ENCODE measurements around the gene FBXO10. TPM values are rescaled to one million over a fixed set of nuclear protein-coding genes. Genes with fewer than 3 reads are reported as not detected.
A peak's percentile ranks its signal among the peaks of the same experiment; 100 is the strongest.

FBXO10 gene
- total RNA-seq, 1 experiment from 2014 or later, result 14.0 TPM

- ChIA-PET CTCF (interaction anchor here (0.6 kb wide), 1 partner anchor 18 kb away, joined by 3 read pairs; no protein-coding TSS in a partner anchor), POLR2A (no interaction called here)
- TF ChIP-seq SP1 (CRISPR knock-in tag; conservative IDR thresholded peaks at IDR 0.05) (no peak), ERG (CRISPR knock-in tag; IDR thresholded peaks at IDR 0.05) (no peak), CDX4 (CRISPR knock-in tag; IDR thresholded peaks at IDR 0.05; ENCODE audit: borderline replicate concordance) (no peak), TCF7 (CRISPR knock-in tag; IDR thresholded peaks at IDR 0.05; ENCODE audit: low read depth) (no peak), IRF1 (CRISPR knock-in tag; IDR thresholded peaks at IDR 0.05) (no peak), ZNF232 (CRISPR knock-in tag; IDR thresholded peaks at IDR 0.05) (no peak), HMGA2 (CRISPR knock-in tag; IDR thresholded peaks at IDR 0.05) (no peak), ATF6 (CRISPR knock-in tag; IDR thresholded peaks at IDR 0.05) (no peak), ZBTB21 (CRISPR knock-in tag; IDR thresholded peaks at IDR 0.05; ENCODE audit: borderline replicate concordance) (no peak), E2F1 (CRISPR knock-in tag; IDR thresholded peaks at IDR 0.05) (no peak), ZNF219 (CRISPR knock-in tag; IDR thresholded peaks at IDR 0.05; ENCODE audit: borderline replicate concordance) (no peak), ZSCAN18 (CRISPR knock-in tag; IDR thresholded peaks at IDR 0.05) (no peak), IRF2 (CRISPR knock-in tag; IDR thresholded peaks at IDR 0.05; ENCODE audit: borderline replicate concordance, low read depth) (no peak), FOXP4 (CRISPR knock-in tag; IDR thresholded peaks at IDR 0.05) (no peak), ZNF532 (CRISPR knock-in tag; IDR thresholded peaks at IDR 0.05; ENCODE audit: borderline replicate concordance) (no peak)
- DNase-seq (ENCODE audit: low spot score), result no peak
- peaks cover 12% of the 10 kb centered on the region for H3K36me3 Mint-ChIP-seq
- no peaks in the 10 kb centered on the region for H3K9me3 Mint-ChIP-seq
- H3K4me3 Mint-ChIP-seq, result peak overlapping the region; percentile 98
- no peaks in the 10 kb centered on the region for H3K27me3 Mint-ChIP-seq (ENCODE audit: low read depth)
- no peak for ATAC-seq
- peak overlapping the region; percentile 99 for H3K27ac Mint-ChIP-seq
- peaks cover 31% of the 10 kb centered on the region for H3K4me1 Mint-ChIP-seq
Observed at GRCh38 chr9:37464006-37464405, 112.2 kb downstream of the FBXO10 start.

All from WTC11 (cell line).